GM19351 (cell line): Measurements from ENCODE around the gene CDH4.

Experiments used
- ATAC-seq: cut with Tn5 transposase; IDR thresholded peaks from one replicate; pipeline ENCODE4 v1.9.1; 2021; ENCODE audit warnings: mild to moderate bottlenecking, moderate library complexity; ENCODE audit not compliant: unreplicated experiment

The CDH4 gene

GRCh38 chr20:61659246-61659993 lies 407.4 kb downstream of the CDH4 start:
- no peak for ATAC-seq

DNA sequence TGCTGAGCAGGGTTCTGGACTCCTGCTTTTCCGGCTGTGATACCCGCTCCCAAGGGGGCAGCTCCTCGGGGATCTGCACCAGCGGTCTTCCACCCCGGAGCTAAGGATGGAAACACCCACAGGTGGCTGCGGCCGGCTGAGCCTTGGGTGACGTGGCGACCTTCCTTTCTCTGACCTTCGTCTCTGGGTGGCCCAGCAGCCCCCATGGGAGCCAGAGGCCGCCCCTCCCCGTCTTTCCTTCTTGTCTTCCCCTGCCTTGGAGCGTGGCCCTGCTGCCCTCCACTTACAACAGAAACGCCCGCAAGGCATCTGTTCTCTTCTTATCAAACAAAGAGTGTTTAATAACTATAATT lies 407.9 kb downstream of the CDH4 start:
- ATAC-seq = no peak

- no peak for ATAC-seq
These were observed 408.5 kb downstream of the CDH4 start for GRCh38 chr20:61660559-61660958.

DNA sequence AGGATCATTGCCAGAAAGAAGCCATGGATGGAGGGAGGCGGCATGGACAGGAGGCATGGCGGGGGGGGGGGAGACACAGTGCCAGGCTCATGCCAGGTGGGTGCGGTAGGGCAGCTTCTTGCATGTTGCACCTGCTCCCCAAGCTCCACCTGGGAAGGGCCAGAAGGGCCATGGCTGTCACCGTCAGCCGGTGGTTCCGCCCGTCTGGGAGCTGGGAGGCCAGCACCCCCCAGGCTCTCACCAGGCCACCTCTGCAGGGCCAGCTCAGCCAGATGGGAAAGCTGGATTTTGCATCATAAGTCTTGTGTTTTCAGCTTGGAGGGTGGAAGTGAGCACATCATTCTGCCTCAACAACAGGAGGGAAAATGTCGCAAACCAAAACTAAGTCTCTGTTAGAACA lies 409.0 kb downstream of the CDH4 start:
- no peak for ATAC-seq

GRCh38 chr20:61661583-61661982 lies 409.5 kb downstream of the CDH4 start:
- ATAC-seq = no peak

- no peak for ATAC-seq
These were observed 410.3 kb downstream of the CDH4 start for GRCh38 chr20:61662226-61662967.

GRCh38 chr20:61662968-61663331 lies 410.9 kb downstream of the CDH4 start:
- no peak for ATAC-seq

GRCh38 chr20:61663521-61664425 lies 411.7 kb downstream of the CDH4 start:
- no peak for ATAC-seq

DNA sequence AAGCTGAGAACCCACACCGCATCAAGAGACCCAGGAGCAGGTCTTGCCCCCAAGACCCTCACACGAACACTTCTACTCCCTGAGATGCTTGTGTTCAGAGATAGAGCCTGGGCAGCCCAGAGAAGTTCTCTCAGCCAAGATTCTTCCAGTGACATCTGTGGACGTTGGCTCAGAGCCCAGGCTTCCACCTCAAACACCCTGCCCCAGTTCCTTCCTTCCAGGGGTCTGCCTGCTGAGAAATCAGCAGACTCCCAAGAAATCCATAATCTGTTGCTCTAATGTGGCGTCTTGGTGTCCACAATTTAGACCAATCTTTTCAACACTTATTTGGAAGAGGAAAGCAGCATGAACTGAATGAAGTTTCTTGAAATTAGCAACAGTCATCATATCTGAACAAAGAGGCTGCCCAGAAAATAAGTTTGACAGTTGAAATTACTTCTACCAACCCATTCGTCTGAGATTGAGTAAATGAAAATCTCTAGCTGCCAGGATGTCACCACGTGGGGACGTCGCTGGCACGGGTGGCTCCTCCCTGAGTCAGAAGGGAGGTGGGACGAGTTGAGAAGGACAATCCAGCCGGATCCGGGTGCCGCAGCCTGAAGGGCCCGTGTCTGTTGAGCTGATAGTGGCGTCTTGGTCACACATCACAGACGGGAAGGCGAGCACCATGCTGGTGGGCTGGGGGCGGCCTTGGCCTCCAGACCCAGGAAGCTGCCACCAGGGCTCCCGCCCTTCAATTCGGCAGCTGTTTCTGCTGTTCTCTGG lies 412.7 kb downstream of the CDH4 start:
- ATAC-seq = no peak

- ATAC-seq = no peak
These were observed 413.7 kb downstream of the CDH4 start for GRCh38 chr20:61665528-61666470.

DNA sequence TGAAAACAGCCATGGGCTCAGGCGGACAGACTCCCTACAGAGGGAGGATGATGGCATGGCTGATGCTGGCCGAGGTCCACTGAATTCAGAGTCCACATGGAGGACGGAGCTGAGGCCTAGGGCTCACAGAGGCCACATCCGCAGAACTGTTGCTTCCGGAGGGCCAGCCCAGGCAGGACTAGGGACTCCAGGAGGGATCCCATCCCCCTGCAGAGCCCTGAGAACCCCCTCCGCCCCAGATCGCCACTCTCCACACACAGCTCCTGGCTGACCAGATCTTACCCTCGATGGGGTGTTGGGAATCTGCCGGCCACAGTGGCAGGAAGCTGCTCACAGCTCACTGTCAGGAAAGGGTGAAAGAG lies 414.4 kb downstream of the CDH4 start:
- ATAC-seq = no peak

- no peak for ATAC-seq
These were observed 415.2 kb downstream of the CDH4 start for GRCh38 chr20:61667056-61667792.

DNA sequence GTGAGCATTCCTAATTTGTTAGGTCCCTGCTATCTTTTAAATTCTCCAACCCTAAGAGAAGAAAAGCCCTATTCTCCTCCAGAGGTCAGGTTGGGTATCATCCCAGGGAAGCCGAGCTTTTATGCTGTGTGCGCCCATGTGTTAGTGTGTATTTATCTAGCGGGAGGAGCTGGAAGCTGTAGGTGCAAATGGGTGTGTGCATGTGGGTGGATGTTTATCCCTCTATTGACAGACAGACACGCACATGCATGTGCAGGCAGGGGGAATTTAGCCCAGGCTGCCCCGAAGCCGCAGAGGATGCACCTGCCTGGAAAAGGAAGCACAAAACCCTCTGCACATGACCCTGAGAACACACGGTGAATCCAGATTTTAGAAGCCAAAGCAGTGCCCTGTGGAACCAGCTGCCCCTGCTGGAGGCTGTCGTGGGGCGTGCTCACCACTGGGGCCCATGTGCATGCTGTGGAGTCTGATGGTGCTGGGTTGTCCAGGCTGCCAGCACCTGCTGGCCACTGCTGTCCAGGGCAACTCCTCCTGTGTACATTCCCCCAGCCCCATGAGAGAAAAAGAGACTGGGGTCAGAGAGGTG lies 416.1 kb downstream of the CDH4 start:
- ATAC-seq = no peak

DNA sequence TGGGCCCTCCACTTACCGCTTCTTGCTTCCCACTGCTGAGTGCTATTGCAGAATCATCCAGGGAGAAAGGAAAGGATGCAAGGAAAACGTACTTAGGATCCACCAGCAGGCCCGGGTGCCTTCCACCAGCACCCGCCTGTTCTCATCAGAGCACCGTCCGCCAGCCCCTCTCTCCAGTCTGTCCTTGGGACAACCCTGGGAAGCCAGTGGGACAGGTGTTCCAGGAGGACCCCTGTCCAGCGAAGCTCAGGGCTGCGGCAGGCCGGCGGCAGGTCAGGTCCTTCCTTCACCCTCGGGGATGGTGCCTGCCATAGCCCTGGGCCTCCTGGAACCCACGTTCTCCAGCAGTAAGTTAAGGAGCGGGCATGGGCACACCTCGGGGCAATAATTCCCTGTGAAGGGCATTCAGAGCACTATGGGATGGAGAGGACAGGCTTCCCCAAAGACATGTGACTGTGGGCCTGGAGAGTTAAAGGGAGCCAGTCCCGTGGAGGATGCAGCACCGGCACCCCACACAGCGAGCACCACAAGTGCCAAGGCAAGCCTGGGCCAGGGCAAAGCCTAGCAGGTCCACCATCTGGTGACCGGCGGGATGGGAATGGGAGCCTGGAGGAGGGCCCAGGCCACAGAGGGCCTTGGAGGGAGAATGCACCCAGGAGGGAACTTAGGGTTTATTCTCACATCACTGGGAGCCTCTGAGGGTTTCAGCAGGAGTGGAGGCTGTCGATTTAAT lies 416.9 kb downstream of the CDH4 start:
- no peak for ATAC-seq

- no peak for ATAC-seq
These were observed 418.2 kb downstream of the CDH4 start for GRCh38 chr20:61670274-61670673.

GRCh38 chr20:61671559-61671958 lies 419.5 kb downstream of the CDH4 start:
- ATAC-seq = no peak

DNA sequence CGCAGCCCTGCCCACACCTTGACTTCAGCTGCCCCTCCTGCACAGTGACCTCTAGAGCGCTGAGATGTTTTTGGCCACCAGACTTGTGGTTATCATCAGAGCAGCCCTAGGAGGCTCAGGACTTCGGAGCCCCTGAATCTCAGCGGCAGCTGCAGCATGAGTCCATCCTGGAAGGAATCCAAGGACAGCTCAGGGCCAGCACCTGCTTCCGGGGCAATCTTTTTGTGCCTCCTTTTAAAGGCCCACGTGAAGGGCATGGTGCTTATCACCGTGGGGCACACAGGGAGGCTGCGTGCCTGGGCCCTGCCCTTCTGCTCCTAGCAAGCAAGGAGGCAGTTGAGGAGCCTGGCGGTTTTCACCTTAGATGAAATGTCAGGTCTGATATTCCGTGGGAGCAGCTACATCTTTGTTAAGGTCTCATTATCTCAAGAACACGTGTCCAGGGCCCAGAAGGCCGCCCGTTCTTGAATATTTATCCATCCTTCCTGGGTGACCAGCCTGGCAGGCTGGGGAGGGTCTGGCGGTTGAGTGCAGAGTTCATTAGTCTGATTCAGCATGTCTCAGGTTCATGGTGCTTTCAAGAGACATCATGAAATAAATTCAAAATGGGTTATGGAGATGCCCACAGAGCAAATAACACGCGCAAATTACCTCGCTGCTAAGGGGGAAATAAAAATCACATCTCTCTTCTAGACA lies 421.2 kb downstream of the CDH4 start:
- ATAC-seq = no peak

DNA sequence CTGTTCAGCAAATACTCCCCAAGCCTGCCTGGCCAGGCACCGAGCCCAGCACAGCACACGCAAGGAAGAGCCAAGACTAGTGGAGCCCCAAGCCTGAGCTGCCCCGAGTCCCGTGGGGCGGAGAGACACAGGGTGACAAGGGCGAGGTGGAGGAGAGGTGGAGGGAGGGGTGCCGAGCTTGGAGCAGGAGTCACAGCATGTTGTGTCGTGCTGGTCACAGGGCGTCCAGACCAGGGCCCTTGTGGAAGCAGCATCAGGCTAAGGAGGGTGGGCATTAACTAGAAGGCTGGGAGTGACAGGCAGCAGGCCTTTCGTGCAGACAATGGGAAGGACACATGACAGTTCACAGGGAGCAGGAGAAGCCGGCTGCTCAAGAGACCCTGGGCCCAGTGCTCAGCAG lies 422.1 kb downstream of the CDH4 start:
- no peak for ATAC-seq
